ENCODE measurements around the gene ALKBH5. TPM values are rescaled to one million over a fixed set of nuclear protein-coding genes. Genes with fewer than 3 reads are reported as not detected.

The ALKBH5 gene
- total and polyA plus RNA-seq, 2 donors (not counting 1 experiment from before 2014, with no cell fraction given), result 70.3 to 103 TPM

GRCh38 chr17:18257268-18257981, 73.8 kb downstream of the ALKBH5 start:
- DNase-seq (ENCODE audit: low read depth in 2 of 2), result no peak
- Histone ChIP-seq H3K79me2 (ENCODE audit: control insufficient read depth, insufficient read depth, low read length) (peaks cover 34% of the 10 kb centered on the region), H3K27me3 (ENCODE audit: control insufficient read depth, insufficient read depth, low read length) (no peaks in the 10 kb centered on the region), H3K4me3 (replicated peaks in 1 of 4; ENCODE audit: control extremely low read depth in 1 of 4, insufficient read depth in 1 of 4, low read depth in 3 of 4, low read length in 4 of 4) (peak overlapping the region; percentile 51 to 91 (median 67)), H3K4me2 (ENCODE audit: extremely low read depth, insufficient read depth, low read length) (peak overlapping the region; percentile 95), H3K9ac (ENCODE audit: insufficient read depth, low read length) (peak overlapping the region; percentile 96), H2AFZ (ENCODE audit: low read length) (no peak overlapping the region), H3K9me3 (ENCODE audit: control insufficient read depth, insufficient read depth, low read depth, low read length) (no peaks in the 10 kb centered on the region), H4K20me1 (ENCODE audit: control insufficient read depth, extremely low read depth, insufficient read depth, low read length) (no peaks in the 10 kb centered on the region), H3K4me1 (ENCODE audit: control insufficient read depth, extremely low read depth, insufficient read depth, low read length) (peaks cover 24% of the 10 kb centered on the region), H3K36me3 (ENCODE audit: control insufficient read depth, insufficient read depth, low read length) (peaks cover 30% of the 10 kb centered on the region), H3K27ac (ENCODE audit: insufficient read depth, low read length) (peak overlapping the region; percentile 96)
- TF ChIP-seq EZH2 (IDR thresholded peaks at IDR 0.05; ENCODE audit: low read length, missing control alignments), result no peak
- TF ChIP-seq CTCF (conservative IDR thresholded peaks at IDR 0.05 in 1 of 2, IDR thresholded peaks at IDR 0.05 in 1 of 2; ENCODE audit: low read depth in 1 of 2, low read length in 2 of 2), result no peak

- Histone ChIP-seq H4K20me1 (ENCODE audit: control insufficient read depth, extremely low read depth, insufficient read depth, low read length) (no peaks in the 10 kb centered on the region), H3K27ac (ENCODE audit: insufficient read depth, low read length) (peak overlapping the region; percentile 96), H3K9me3 (ENCODE audit: control insufficient read depth, insufficient read depth, low read depth, low read length) (no peaks in the 10 kb centered on the region), H3K27me3 (ENCODE audit: control insufficient read depth, insufficient read depth, low read length) (no peaks in the 10 kb centered on the region), H3K36me3 (ENCODE audit: control insufficient read depth, insufficient read depth, low read length) (peaks cover 27% of the 10 kb centered on the region), H3K4me3 (replicated peaks in 1 of 4; ENCODE audit: control extremely low read depth in 1 of 4, insufficient read depth in 1 of 4, low read depth in 3 of 4, low read length in 4 of 4) (peak overlapping the region; percentile 51 to 91 (median 67)), H2AFZ (ENCODE audit: low read length) (peak overlapping the region; percentile 45), H3K4me1 (ENCODE audit: control insufficient read depth, extremely low read depth, insufficient read depth, low read length) (peaks cover 24% of the 10 kb centered on the region), H3K9ac (ENCODE audit: insufficient read depth, low read length) (peak overlapping the region; percentile 96), H3K4me2 (ENCODE audit: extremely low read depth, insufficient read depth, low read length) (peak overlapping the region; percentile 95), H3K79me2 (ENCODE audit: control insufficient read depth, insufficient read depth, low read length) (peaks cover 34% of the 10 kb centered on the region)
- TF ChIP-seq CTCF (conservative IDR thresholded peaks at IDR 0.05 in 1 of 2, IDR thresholded peaks at IDR 0.05 in 1 of 2; ENCODE audit: low read depth in 1 of 2, low read length in 2 of 2) (no peak), EZH2 (IDR thresholded peaks at IDR 0.05; ENCODE audit: low read length, missing control alignments) (no peak)
- DNase-seq (ENCODE audit: low read depth in 2 of 2), result peak; percentile 65 to 71
Observed at GRCh38 chr17:18257982-18258355, 74.3 kb downstream of the ALKBH5 start.

- peak within 1 kb of the TSS; percentile 96 for H3K9ac ChIP-seq (ENCODE audit: insufficient read depth, low read length)
- peak within 1 kb of the TSS; percentile 51 to 91 (median 67) for H3K4me3 ChIP-seq (replicated peaks in 1 of 4; ENCODE audit: control extremely low read depth in 1 of 4, insufficient read depth in 1 of 4, low read depth in 3 of 4, low read length in 4 of 4)
- peaks cover 34% of the 10 kb centered on the region for H3K79me2 ChIP-seq (ENCODE audit: control insufficient read depth, insufficient read depth, low read length)
- TF ChIP-seq EZH2 (IDR thresholded peaks at IDR 0.05; ENCODE audit: low read length, missing control alignments) (no peak), CTCF (conservative IDR thresholded peaks at IDR 0.05 in 1 of 2, IDR thresholded peaks at IDR 0.05 in 1 of 2; ENCODE audit: low read depth in 1 of 2, low read length in 2 of 2) (no peak)
- DNase-seq (ENCODE audit: low read depth in 2 of 2), result peak; percentile 43 to 53
- peak within 1 kb of the TSS; percentile 95 for H3K4me2 ChIP-seq (ENCODE audit: extremely low read depth, insufficient read depth, low read length)
- H4K20me1 ChIP-seq (ENCODE audit: control insufficient read depth, extremely low read depth, insufficient read depth, low read length), result no peaks in the 10 kb centered on the region
- no peaks in the 10 kb centered on the region for H3K27me3 ChIP-seq (ENCODE audit: control insufficient read depth, insufficient read depth, low read length)
- peak within 1 kb of the TSS; percentile 79 for H2AFZ ChIP-seq (ENCODE audit: low read length)
- H3K27ac ChIP-seq (ENCODE audit: insufficient read depth, low read length), result peak within 1 kb of the TSS; percentile 96
- H3K9me3 ChIP-seq (ENCODE audit: control insufficient read depth, insufficient read depth, low read depth, low read length), result no peaks in the 10 kb centered on the region
- H3K36me3 ChIP-seq (ENCODE audit: control insufficient read depth, insufficient read depth, low read length), result peaks cover 27% of the 10 kb centered on the region
- H3K4me1 ChIP-seq (ENCODE audit: control insufficient read depth, extremely low read depth, insufficient read depth, low read length), result peaks cover 24% of the 10 kb centered on the region
Observed at GRCh38 chr17:18258356-18259038, 74.9 kb downstream of the ALKBH5 start, which contains the start of gene FLII. Gene FLII (minus strand): TSS chr17:18258738. CDS start chr17:18258690, 48 bp downstream.
